ENCODE measurements around the gene AGPS.

AGPS gene

DNA sequence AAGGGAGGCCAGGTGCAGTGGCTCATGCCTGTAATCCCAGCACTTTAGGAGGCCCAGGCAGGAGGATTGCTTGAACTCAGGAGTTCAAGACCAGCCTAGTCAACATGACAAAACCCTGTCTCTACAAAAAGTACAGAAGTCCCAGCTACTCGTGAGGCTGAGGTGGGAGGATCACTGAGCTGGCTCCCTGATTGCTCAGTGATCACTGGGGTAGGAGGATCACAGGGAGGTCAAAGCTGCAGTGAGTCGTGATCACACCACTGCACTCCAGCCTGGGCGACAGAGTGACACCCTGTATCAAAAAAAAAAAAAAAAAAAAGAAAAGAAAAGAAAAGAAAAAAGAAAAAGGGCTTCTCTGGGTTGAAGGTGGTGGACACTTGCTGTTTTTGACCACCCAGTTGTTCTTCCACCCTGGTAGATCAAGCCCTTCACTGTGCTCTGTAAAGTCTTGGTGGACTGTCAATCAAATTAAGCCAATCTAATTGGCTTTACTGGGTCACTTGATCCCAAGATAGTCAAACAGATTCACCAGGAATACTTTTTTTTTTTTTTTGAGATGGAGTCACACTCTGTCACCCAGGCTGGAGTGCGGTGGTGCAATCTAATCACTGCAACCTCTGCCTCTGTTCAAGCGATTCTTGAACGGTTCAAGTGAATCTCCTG is 191.6 kb downstream of the AGPS start:
- no peak for TF ChIP-seq ZNF514 (tag by site-specific recombination; IDR thresholded peaks at IDR 0.05)
- TF ChIP-seq KLF16 (tag by site-specific recombination; IDR thresholded peaks at IDR 0.05), result no peak
- no peak for TF ChIP-seq ZNF658 (tag by site-specific recombination; IDR thresholded peaks at IDR 0.05)
- no peak for TF ChIP-seq YY2 (tag by site-specific recombination; IDR thresholded peaks at IDR 0.05)
- TF ChIP-seq, protein P1, sequence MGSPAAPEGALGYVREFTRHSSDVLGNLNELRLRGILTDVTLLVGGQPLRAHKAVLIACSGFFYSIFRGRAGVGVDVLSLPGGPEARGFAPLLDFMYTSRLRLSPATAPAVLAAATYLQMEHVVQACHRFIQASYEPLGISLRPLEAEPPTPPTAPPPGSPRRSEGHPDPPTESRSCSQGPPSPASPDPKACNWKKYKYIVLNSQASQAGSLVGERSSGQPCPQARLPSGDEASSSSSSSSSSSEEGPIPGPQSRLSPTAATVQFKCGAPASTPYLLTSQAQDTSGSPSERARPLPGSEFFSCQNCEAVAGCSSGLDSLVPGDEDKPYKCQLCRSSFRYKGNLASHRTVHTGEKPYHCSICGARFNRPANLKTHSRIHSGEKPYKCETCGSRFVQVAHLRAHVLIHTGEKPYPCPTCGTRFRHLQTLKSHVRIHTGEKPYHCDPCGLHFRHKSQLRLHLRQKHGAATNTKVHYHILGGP (tag by site-specific recombination; IDR thresholded peaks at IDR 0.05), result no peak
- TF ChIP-seq ZNF785 (tag by site-specific recombination; IDR thresholded peaks at IDR 0.05), result no peak
- TF ChIP-seq, protein P2, sequence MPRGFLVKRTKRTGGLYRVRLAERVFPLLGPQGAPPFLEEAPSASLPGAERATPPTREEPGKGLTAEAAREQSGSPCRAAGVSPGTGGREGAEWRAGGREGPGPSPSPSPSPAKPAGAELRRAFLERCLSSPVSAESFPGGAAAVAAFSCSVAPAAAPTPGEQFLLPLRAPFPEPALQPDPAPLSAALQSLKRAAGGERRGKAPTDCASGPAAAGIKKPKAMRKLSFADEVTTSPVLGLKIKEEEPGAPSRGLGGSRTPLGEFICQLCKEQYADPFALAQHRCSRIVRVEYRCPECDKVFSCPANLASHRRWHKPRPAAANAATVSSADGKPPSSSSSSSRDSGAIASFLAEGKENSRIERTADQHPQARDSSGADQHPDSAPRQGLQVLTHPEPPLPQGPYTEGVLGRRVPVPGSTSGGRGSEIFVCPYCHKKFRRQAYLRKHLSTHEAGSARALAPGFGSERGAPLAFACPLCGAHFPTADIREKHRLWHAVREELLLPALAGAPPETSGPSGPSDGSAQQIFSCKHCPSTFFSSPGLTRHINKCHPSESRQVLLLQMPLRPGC (tag by site-specific recombination; IDR thresholded peaks at IDR 0.05), result no peak
- no peak for TF ChIP-seq ZNF16 (tag by site-specific recombination; IDR thresholded peaks at IDR 0.05; ENCODE audit: low read depth)
- no peak for TF ChIP-seq PRDM1 (tag by site-specific recombination; IDR thresholded peaks at IDR 0.05)
- no peak for TF ChIP-seq ZNF37A (tag by site-specific recombination; IDR thresholded peaks at IDR 0.05)
- TF ChIP-seq, protein P3, sequence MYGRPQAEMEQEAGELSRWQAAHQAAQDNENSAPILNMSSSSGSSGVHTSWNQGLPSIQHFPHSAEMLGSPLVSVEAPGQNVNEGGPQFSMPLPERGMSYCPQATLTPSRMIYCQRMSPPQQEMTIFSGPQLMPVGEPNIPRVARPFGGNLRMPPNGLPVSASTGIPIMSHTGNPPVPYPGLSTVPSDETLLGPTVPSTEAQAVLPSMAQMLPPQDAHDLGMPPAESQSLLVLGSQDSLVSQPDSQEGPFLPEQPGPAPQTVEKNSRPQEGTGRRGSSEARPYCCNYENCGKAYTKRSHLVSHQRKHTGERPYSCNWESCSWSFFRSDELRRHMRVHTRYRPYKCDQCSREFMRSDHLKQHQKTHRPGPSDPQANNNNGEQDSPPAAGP (tag by site-specific recombination; IDR thresholded peaks at IDR 0.05), result no peak
- Histone ChIP-seq H3K4me1 (ENCODE audit: control insufficient read depth, insufficient read depth, low read length) (no peaks in the 10 kb centered on the region), H3K9me3 (ENCODE audit: control insufficient read depth, insufficient read depth, low read depth, low read length) (no peaks in the 10 kb centered on the region), H3K4me3 (ENCODE audit: low read depth, low read length) (no peak overlapping the region), H3K27ac (ENCODE audit: extremely low read depth, low read depth, low read length) (no peak overlapping the region), H3K36me3 (ENCODE audit: control insufficient read depth in 2 of 2, insufficient read depth in 1 of 2, low read length in 2 of 2) (no peaks in the 10 kb centered on the region)
- CTCF ChIA-PET, result interaction anchor here (0.6 to 2.2 kb wide), 3 partner anchors 20 to 168 kb away, joined by 3 to 7 read pairs (median 3); no protein-coding TSS in a partner anchor
- POLR2A ChIA-PET, result no interaction called here

DNA sequence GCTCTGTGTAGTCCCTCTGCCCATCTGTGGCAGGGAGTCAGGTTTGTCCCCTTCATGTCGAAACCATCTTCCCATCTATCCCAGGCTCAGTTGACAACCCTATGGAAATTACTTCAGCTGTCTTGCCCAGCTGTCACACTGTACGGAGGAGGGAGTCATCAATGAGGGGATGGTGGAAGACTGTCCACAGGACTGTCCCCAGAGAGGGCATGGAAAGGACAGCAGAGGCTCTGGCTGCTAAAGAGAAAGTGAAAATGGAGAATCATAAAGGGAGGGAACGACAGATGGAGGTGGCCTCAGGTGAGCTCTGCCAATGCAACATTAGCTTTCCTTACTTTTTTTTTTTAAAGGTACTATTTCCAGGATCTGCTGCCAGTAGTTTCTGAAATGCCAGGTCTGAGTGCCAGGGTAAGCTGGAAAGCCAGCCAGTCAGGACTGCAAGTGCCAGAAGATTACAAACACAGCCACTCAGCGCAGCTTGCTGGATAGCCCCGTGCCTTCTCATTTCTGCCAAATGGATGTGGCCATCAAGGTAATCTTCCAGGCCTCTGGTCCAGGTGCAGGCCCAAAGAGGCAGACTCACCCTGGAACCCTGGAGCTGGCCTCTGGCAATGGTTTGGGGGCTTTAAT is 192.8 kb downstream of the AGPS start:
- H3K4me1 ChIP-seq (ENCODE audit: control insufficient read depth, insufficient read depth, low read length), result no peaks in the 10 kb centered on the region
- H3K4me3 ChIP-seq (ENCODE audit: low read depth, low read length), result no peak overlapping the region
- no peaks in the 10 kb centered on the region for H3K36me3 ChIP-seq (ENCODE audit: control insufficient read depth in 2 of 2, insufficient read depth in 1 of 2, low read length in 2 of 2)
- no peaks in the 10 kb centered on the region for H3K9me3 ChIP-seq (ENCODE audit: control insufficient read depth, insufficient read depth, low read depth, low read length)
- POLR2A ChIA-PET, result no interaction called here
- TF ChIP-seq ZNF404 (tag by site-specific recombination; IDR thresholded peaks at IDR 0.05) (no peak), GFI1B (tag by site-specific recombination; IDR thresholded peaks at IDR 0.05) (no peak), WT1 (tag by site-specific recombination; IDR thresholded peaks at IDR 0.05) (no peak), ZNF843 (tag by site-specific recombination; IDR thresholded peaks at IDR 0.05) (no peak), IKZF3 (tag by site-specific recombination; IDR thresholded peaks at IDR 0.05) (no peak), KLF8 (tag by site-specific recombination; IDR thresholded peaks at IDR 0.05) (no peak), ZNF610 (tag by site-specific recombination; IDR thresholded peaks at IDR 0.05; ENCODE audit: borderline replicate concordance) (no peak)
- TF ChIP-seq, protein P4, sequence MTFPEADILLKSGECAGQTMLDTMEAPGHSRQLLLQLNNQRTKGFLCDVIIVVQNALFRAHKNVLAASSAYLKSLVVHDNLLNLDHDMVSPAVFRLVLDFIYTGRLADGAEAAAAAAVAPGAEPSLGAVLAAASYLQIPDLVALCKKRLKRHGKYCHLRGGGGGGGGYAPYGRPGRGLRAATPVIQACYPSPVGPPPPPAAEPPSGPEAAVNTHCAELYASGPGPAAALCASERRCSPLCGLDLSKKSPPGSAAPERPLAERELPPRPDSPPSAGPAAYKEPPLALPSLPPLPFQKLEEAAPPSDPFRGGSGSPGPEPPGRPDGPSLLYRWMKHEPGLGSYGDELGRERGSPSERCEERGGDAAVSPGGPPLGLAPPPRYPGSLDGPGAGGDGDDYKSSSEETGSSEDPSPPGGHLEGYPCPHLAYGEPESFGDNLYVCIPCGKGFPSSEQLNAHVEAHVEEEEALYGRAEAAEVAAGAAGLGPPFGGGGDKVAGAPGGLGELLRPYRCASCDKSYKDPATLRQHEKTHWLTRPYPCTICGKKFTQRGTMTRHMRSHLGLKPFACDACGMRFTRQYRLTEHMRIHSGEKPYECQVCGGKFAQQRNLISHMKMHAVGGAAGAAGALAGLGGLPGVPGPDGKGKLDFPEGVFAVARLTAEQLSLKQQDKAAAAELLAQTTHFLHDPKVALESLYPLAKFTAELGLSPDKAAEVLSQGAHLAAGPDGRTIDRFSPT (tag by site-specific recombination; IDR thresholded peaks at IDR 0.05), result no peak
- TF ChIP-seq, protein P5, sequence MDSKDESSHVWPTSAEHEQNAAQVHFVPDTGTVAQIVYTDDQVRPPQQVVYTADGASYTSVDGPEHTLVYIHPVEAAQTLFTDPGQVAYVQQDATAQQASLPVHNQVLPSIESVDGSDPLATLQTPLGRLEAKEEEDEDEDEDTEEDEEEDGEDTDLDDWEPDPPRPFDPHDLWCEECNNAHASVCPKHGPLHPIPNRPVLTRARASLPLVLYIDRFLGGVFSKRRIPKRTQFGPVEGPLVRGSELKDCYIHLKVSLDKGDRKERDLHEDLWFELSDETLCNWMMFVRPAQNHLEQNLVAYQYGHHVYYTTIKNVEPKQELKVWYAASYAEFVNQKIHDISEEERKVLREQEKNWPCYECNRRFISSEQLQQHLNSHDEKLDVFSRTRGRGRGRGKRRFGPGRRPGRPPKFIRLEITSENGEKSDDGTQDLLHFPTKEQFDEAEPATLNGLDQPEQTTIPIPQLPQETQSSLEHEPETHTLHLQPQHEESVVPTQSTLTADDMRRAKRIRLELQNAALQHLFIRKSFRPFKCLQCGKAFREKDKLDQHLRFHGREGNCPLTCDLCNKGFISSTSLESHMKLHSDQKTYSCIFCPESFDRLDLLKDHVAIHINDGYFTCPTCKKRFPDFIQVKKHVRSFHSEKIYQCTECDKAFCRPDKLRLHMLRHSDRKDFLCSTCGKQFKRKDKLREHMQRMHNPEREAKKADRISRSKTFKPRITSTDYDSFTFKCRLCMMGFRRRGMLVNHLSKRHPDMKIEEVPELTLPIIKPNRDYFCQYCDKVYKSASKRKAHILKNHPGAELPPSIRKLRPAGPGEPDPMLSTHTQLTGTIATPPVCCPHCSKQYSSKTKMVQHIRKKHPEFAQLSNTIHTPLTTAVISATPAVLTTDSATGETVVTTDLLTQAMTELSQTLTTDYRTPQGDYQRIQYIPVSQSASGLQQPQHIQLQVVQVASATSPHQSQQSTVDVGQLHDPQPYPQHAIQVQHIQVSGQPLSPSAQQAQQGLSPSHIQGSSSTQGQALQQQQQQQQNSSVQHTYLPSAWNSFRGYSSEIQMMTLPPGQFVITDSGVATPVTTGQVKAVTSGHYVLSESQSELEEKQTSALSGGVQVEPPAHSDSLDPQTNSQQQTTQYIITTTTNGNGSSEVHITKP (tag by site-specific recombination; IDR thresholded peaks at IDR 0.05), result no peak
- CTCF ChIA-PET, result interaction anchor here (2.2 kb wide), 1 partner anchor 19 kb away, joined by 7 read pairs; no protein-coding TSS in a partner anchor
- H3K27ac ChIP-seq (ENCODE audit: extremely low read depth, low read depth, low read length), result no peak overlapping the region

All from HEK293 (cell line).